Measurements from ENCODE around the gene ST3GAL3.

- TF ChIP-seq CTCF (IDR thresholded peaks at IDR 0.05; ENCODE audit: low read depth, low read length) (no peak), MAX (IDR thresholded peaks at IDR 0.05; ENCODE audit: low read depth, low read length) (no peak)
These were observed 201.5 kb downstream of the ST3GAL3 start for GRCh38 chr1:43908858-43909257.

All from NB4 (cell line).